Spleen (tissue), 11 donors: Measurements from ENCODE around the gene TSSC4. TPM values are rescaled to one million over a fixed set of nuclear protein-coding genes. Genes with fewer than 3 reads are reported as not detected.
A peak's percentile ranks its signal among the peaks of the same experiment; 100 is the strongest.

Source experiments
- DNase-seq: peaks from one replicate; pipeline ENCODE4 v3.0.0-alpha.2; 2020
- H3K27ac ChIP-seq, 8 donors: fragments of 200-600 bp; sonication (generic) in 7 of 8; 1 replicate in 4 of 8; 2 replicates in 4 of 8; pipeline versions ENCODE4 v1.5.0 to v1.8.0; 2016 to 2021; ENCODE audit warnings: inconsistent platforms in 4 of 8, mild to moderate bottlenecking in 4 of 8, moderate library complexity in 1 of 8
- H3K27me3 ChIP-seq, 7 donors: fragments of 200-600 bp; sonication (generic) in 6 of 7; replicated peaks in 1 of 7; 1 replicate in 4 of 7; 2 replicates in 3 of 7; pipeline versions ENCODE4 v1.5.0 to v1.8.0; 2016 to 2021; ENCODE audit warnings: inconsistent platforms in 3 of 7, mild to moderate bottlenecking in 1 of 7
- H3K36me3 ChIP-seq, 6 donors: fragments of 200-600 bp; sonication (generic) in 5 of 6; 1 replicate in 4 of 6; 2 replicates in 2 of 6; pipeline versions ENCODE4 v1.5.0 to v1.8.0; 2016 to 2021; ENCODE audit warnings: inconsistent platforms in 2 of 6
- H3K4me1 ChIP-seq, 6 donors: fragments of 200-600 bp; sonication (generic) in 5 of 6; 1 replicate in 3 of 6; 2 replicates in 3 of 6; pipeline versions ENCODE4 v1.5.0 to v1.8.0; 2016 to 2021; ENCODE audit warnings: inconsistent platforms in 3 of 6
- H3K4me3 ChIP-seq, 8 donors: fragments of 200-600 bp; sonication (generic) in 7 of 8; 1 replicate in 4 of 8; 2 replicates in 4 of 8; pipeline versions ENCODE4 v1.5.0 to v1.8.0; 2016 to 2021; ENCODE audit warnings: inconsistent platforms in 4 of 8, mild to moderate bottlenecking in 4 of 8, moderate library complexity in 2 of 8
- H3K9me3 ChIP-seq, 8 donors: fragments of 200-600 bp; sonication (generic) in 7 of 8; 1 replicate in 4 of 8; 2 replicates in 4 of 8; pipeline versions ENCODE4 v1.5.0 to v1.8.0; 2016 to 2021; ENCODE audit warnings: inconsistent platforms in 4 of 8
- POLR2A ChIP-seq, 3 donors: fragments of 450-650 bp; IDR thresholded peaks; one replicate each; pipeline ENCODE4 v1.5.1; 2017; ENCODE audit warnings: antibody characterized with exemption in 3 of 3, mild to moderate bottlenecking in 1 of 3
- POLR2AphosphoS5 ChIP-seq, 3 donors: sonication (generic); formaldehyde crosslinking; IDR thresholded peaks; one replicate each; pipeline ENCODE4 v1.5.1; 2017; ENCODE audit warnings: antibody characterized with exemption in 3 of 3
- WGBS, 5 donors: extraction: QIAGEN DNeasy Blood & Tissue Kit in 3 of 5; methylation state at CpG; one replicate each; pipeline versions ENCODE4 v1.1.5 to v1.1.7; 2013 to 2018; 5-methylcytosine and 5-hydroxymethylcytosine counted together
- intact Hi-C: fragments of 100-400 bp; cut with DNase I; formaldehyde crosslinking; loops from one replicate; pipeline ENCODE4 v1.15.0; 2023; ENCODE audit warnings: low total_unique reads
- polyA plus RNA-seq, 3 donors: library from polyadenylated mRNA; stranded (reverse); fragments of 200-250 nt; gene quantifications; one replicate each; pipeline ENCODE4 v1.2.1, GENCODE V29; 2013
- total RNA-seq, 7 donors: library from RNA; depleted of rRNA in 3 of 7; stranded (reverse); fragments of >200 nt in 3 of 7; fragmentation: NEBNext Ultra II Directional in 4 of 7; extraction: Animal tissue kit (Norgen Biotek cat#: 25700) in 4 of 7; gene quantifications; one replicate each; pipeline versions ENCODE4 v1.1.0 to v1.2.1, GENCODE V29; 2016 to 2021
- TF ChIP-seq, protein P1 (sequence below), 11 experiments: fragments of 200-600 bp in 7 of 11; fragments of 450-650 bp in 4 of 11; sonication (generic) in 4 of 11; IDR thresholded peaks in 8 of 11; conservative IDR thresholded peaks in 3 of 11; 1 replicate in 7 of 11; 2 replicates in 4 of 11; pipeline versions ENCODE4 v1.4.0 to v1.8.0; 2016 to 2021; ENCODE audit warnings: antibody characterized with exemption in 11 of 11, inconsistent platforms in 4 of 11, mild to moderate bottlenecking in 1 of 11
- donor health status: healthy with polysubstance abuse.
- donor health status: DM: no; HTN: no; CAD: no; lungs with moderate emphysema.
- donor health status: DM: no; HTN: no; CAD: no.
- donor health status: Bipolar disorder and iron deficiency.
- donor health status: healthy.
- donor health status: DM: no; HTN: no; CAD: no.
- donor health status: DM: yes; HTN: yes; CAD: no.

Gene TSSC4
- total and polyA plus RNA-seq, 10 donors: 28.7 to 94.4 (median 43.7) TPM

DNA sequence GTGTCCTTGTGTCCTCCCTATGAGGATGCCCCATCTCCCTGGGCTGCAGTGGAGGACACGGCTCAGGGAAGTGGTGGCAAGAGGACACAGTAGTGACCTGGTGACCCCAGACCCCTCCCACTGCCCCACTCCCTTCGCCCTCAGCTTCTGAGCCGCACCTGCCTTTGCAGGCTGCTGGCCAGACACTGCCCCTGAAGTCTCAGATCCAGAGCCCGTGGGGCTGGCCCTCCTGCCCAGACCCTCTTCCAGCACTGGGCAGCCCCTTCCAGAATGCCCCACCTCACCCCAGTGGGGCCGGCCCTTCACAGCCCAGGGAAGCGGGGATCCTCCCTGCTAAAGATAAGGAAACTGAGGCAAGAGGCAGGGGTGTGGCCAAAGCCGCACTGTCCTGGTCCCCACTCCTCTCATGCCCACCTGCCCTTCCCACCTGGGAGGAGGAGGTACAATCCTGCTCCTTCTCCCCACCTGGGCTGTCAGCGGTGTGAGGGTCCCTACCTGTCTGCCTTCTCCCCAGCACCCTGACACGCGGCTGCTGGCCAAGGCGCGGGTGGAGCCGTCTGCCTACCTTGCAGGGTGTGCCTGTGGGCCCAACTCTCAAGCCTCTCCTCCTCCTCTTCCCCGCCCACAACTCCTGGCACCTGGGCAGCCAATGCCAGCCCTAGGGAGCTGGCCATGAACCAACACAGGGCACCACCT is 26.4 kb downstream of the TSSC4 start:
- intact Hi-C loops: no loop called here
- 82 to 95% (median 85%) methylated on average over 13 to 14 of the region's 14 CpGs for whole genome bisulfite sequencing, 5 donors
- DNase-seq: no peak
- no peaks in the 10 kb centered on the region for H3K4me1 ChIP-seq
- H3K4me3 ChIP-seq: no peak overlapping the region
- H3K36me3 ChIP-seq: no peaks in the 10 kb centered on the region
- peaks cover 0 to 25% (median 0%) of the 10 kb centered on the region in 7 donors for H3K27me3 ChIP-seq
- H3K9me3 ChIP-seq: no peaks in the 10 kb centered on the region
- TF ChIP-seq, protein P1, sequence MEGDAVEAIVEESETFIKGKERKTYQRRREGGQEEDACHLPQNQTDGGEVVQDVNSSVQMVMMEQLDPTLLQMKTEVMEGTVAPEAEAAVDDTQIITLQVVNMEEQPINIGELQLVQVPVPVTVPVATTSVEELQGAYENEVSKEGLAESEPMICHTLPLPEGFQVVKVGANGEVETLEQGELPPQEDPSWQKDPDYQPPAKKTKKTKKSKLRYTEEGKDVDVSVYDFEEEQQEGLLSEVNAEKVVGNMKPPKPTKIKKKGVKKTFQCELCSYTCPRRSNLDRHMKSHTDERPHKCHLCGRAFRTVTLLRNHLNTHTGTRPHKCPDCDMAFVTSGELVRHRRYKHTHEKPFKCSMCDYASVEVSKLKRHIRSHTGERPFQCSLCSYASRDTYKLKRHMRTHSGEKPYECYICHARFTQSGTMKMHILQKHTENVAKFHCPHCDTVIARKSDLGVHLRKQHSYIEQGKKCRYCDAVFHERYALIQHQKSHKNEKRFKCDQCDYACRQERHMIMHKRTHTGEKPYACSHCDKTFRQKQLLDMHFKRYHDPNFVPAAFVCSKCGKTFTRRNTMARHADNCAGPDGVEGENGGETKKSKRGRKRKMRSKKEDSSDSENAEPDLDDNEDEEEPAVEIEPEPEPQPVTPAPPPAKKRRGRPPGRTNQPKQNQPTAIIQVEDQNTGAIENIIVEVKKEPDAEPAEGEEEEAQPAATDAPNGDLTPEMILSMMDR (IDR thresholded peaks at IDR 0.05 in 8 of 11, conservative IDR thresholded peaks at IDR 0.05 in 3 of 11): no peak
- H3K27ac ChIP-seq: no peak overlapping the region

DNA sequence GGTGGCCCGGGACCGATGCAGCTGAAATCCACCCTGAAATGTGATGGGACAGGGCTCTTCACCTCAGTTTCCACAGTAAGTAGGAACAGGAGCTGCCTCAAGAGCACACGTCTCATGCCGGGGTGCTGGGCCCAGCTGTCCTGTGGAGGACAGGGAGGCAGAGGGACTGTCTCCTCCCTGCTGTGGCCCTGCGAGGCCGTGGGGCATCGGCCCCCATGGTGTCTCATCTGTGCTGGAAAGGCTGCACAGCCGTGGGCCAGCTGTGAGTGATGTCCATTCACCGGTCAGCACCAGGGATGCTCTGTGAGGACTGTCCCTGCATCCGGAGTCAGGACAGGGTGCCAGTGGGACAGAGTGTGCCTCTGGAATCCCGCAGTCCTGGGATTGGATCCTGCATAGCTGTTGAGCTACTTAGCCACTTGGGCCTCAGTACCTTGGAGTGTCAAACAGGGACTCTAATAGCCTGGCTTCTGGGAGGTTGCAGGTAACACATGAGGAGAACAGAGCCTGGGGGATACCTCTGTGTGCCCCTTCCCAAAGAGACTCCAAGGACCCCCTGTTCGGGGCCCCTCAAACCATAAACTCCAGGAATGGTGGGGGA is 27.3 kb downstream of the TSSC4 start:
- WGBS, 5 donors: 53 to 74% (median 71%) methylated on average over 6 to 12 of the region's 12 CpGs
- no peak for TF ChIP-seq POLR2AphosphoS5 (IDR thresholded peaks at IDR 0.05)
- TF ChIP-seq POLR2A (IDR thresholded peaks at IDR 0.05): no peak
- TF ChIP-seq, protein P1 (IDR thresholded peaks at IDR 0.05 in 8 of 11, conservative IDR thresholded peaks at IDR 0.05 in 3 of 11): no peak
- Histone ChIP-seq H3K27ac (no peak overlapping the region), H3K9me3 (no peaks in the 10 kb centered on the region), H3K36me3 (no peaks in the 10 kb centered on the region), H3K27me3 (peaks cover 0 to 19% (median 0%) of the 10 kb centered on the region in 7 donors), H3K4me3 (no peak overlapping the region), H3K4me1 (no peaks in the 10 kb centered on the region)
- DNase-seq: no peak
- intact Hi-C loops: loop anchor here (1.0 to 2.0 kb wide), 2 partner anchors 103 to 463 kb away; no protein-coding TSS in a partner anchor

DNA sequence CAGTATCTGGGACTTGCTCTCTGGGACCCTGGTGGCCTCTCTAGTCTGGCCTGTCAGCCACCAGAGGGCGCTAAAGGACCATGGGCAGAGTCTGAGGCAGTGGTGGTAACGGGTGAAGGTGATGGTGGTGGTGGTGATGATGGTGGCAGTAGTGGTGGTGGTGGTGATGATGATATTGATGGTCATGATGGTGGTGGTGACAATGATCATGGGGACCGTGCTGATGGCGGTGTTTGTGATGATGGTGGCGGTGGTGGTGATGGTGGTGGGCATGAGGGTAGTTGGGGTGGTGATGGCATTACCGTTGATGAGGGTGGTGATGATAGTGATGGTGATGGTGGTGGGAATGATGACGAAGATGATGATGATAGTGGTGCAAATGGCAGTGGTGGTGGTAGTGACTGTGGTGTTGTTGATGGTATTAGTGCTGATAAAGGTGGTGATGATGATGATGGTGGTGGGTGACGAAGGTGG is 27.8 kb downstream of the TSSC4 start:
- intact Hi-C loops: loop anchor here (1.0 to 2.0 kb wide), 2 partner anchors 103 to 462 kb away; no protein-coding TSS in a partner anchor

More for the DNA sequence above, 27.8 kb downstream of the TSSC4 start:
- peak; percentile 95 for DNase-seq
- Histone ChIP-seq H3K4me3 (no peak overlapping the region), H3K36me3 (no peaks in the 10 kb centered on the region), H3K4me1 (no peaks in the 10 kb centered on the region), H3K27me3 (peaks cover 0 to 17% (median 0%) of the 10 kb centered on the region in 7 donors), H3K9me3 (no peaks in the 10 kb centered on the region), H3K27ac (no peak overlapping the region)
- WGBS, 5 donors: 50 to 64% (median 57%) methylated on average over 8 of the region's 8 CpGs
- TF ChIP-seq, protein P1 (IDR thresholded peaks at IDR 0.05 in 8 of 11, conservative IDR thresholded peaks at IDR 0.05 in 3 of 11): peak; percentile 87 to 100 (median 94)
- no peak for TF ChIP-seq POLR2A (IDR thresholded peaks at IDR 0.05)
